Midbrain (tissue), 1 donor: Measurements from ENCODE around the gene F10.
"Not testable (repeated sequence)": the region's sequence is repeated elsewhere in the genome, so short reads cannot be mapped to it uniquely, and the experiment has no call there.

Source experiments
- DNase-seq: peaks from one replicate; lab custom pipeline; 2025; lab: John Stamatoyannopoulos, UW

F10 gene

GRCh38 chr13:113122550-113123225, at the start of gene F10:
F10 (plus strand) TSS chr13:113122799; CDS start chr13:113122856, 57 bp downstream.
- DNase-seq, result no peak

DNA sequence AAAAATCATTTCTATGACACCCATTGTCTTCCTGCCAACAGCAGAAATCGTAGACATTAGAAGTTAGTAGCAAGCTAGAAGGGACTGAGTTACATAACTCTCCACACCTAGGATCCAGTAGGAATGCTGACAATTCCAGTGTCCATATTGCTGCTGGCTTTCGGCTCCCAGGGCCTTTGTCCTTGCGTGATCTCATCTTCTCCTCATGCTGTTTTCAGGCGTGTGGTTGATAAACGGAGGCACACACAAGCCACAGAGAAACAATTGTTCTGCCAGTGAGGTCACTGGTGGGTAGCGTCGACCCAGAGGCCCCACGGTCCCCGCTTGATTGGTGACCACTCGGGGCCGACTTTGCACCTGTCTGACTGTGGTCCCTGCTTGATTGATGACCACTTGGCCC, 48.7 kb upstream of the F10 start:
- DNase-seq, result no peak

- DNase-seq, result no peak
These were observed 48.2 kb upstream of the F10 start for GRCh38 chr13:113074401-113074800.

DNA sequence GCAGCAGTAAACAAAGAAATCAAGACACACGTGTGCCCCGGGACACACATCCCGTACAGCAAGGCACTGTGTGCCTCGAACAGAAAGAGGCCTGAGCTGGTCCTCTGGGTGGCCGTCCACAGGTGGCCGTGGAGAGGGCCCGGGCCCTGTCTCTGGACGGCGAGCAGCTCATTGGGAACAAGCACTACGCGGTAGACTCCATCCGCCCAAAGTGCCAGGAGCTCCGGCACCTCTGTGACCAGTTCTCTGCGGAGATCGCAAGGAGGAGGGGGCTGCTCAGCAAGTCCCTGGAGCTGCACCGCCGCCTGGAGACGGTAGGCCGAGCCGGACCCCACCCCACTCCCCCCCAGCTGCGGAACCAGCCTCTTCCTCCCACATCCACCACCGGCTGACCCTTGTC, 47.7 kb upstream of the F10 start:
- no peak for DNase-seq

DNA sequence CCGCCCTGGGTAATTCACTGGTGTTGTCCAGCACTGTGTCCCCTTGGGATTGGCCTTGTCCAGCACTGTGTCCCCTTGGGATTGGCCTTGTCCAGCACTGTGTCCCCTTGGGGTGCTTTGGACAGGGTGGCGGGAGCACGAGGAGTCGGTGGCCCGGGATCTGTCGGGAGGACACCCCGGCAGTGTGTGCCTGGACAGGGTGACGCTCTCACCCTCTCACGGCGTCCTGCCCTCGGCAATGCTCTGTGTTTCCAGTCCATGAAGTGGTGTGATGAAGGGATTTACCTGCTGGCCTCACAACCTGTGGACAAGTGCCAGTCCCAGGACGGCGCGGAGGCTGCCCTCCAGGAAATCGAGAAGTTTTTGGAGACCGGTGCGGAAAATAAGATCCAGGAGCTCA, 46.9 kb upstream of the F10 start:
- DNase-seq, result no peak

DNA sequence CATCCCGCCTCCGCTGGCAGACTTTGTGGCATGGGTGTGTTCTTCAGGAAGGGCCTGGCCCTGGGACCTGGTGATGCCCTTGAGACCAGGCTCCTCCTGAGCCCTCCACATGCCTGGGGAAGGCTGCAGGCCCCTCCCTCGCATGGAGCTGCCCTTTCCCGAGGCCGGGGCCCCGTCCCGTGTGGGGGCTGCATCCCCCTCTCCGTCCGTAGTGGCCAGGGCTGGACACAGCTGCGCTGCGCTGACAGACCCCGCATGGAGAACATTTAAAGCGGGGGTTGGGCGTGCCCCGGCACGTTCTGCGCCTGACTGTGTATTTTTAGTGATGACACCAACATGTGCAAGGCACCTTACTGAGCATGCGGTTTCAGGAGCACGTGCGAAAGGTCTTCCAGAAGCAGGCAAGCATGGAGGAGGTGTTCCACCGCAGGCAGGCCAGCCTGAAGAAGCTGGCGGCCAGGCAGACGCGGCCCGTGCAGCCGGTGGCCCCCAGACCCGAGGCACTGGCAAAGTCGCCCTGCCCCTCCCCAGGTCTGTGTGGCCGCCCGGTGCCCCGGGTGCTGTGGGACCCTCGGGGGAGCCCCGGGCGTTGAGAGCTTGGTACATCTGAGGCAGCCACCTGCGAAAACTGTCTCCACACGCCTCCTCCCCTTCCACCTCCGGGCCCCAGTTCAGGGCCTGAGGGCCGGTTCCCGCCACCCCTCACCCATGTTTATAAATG, 45.8 kb upstream of the F10 start:
- no peak for DNase-seq

GRCh38 chr13:113077566-113077952, 45.0 kb upstream of the F10 start:
- no peak for DNase-seq

- no peak for DNase-seq
These were observed 44.4 kb upstream of the F10 start for GRCh38 chr13:113077953-113078901.

GRCh38 chr13:113078902-113079780, 43.5 kb upstream of the F10 start:
- DNase-seq, result peak; percentile 36

- DNase-seq, result not testable (repeated sequence)
These were observed 42.9 kb upstream of the F10 start for GRCh38 chr13:113079781-113080080.

GRCh38 chr13:113080361-113080831, 42.2 kb upstream of the F10 start:
- no peak for DNase-seq

DNA sequence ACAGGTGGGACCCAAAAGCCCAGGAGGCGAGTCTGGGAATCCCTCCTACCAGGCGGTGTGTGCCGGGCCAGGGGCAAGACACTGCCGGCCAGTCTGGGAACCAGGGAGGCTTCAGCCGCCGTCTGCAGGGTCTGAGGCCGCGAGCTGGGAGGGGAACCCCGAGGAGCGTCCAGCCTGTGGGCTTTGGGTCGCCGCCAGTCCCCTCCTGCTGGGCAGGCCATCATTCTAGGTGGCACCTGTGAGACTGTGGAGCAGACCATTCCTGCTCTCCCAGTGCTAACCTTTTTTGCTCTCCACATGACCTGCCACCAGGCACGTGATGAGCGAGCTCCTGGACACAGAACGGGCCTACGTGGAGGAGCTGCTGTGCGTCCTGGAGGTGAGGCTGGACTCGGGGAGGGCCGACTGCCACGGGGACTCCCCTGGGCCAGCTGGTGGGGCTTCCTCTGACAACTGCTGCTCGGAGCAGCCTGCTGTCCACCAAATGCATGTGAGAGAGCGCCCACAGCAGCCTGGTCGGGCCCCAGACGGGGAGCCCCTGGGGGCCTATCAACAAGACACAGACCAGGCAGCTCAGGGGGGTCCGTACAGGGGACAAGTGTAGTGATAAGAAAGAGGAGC, 41.6 kb upstream of the F10 start:
- DNase-seq, result no peak

- DNase-seq, result no peak
These were observed 40.2 kb upstream of the F10 start for GRCh38 chr13:113082198-113083021.

GRCh38 chr13:113083022-113083373, 39.6 kb upstream of the F10 start:
- DNase-seq, result no peak

- peak; percentile 77 for DNase-seq
These were observed 39.1 kb upstream of the F10 start for GRCh38 chr13:113083402-113084061.

DNA sequence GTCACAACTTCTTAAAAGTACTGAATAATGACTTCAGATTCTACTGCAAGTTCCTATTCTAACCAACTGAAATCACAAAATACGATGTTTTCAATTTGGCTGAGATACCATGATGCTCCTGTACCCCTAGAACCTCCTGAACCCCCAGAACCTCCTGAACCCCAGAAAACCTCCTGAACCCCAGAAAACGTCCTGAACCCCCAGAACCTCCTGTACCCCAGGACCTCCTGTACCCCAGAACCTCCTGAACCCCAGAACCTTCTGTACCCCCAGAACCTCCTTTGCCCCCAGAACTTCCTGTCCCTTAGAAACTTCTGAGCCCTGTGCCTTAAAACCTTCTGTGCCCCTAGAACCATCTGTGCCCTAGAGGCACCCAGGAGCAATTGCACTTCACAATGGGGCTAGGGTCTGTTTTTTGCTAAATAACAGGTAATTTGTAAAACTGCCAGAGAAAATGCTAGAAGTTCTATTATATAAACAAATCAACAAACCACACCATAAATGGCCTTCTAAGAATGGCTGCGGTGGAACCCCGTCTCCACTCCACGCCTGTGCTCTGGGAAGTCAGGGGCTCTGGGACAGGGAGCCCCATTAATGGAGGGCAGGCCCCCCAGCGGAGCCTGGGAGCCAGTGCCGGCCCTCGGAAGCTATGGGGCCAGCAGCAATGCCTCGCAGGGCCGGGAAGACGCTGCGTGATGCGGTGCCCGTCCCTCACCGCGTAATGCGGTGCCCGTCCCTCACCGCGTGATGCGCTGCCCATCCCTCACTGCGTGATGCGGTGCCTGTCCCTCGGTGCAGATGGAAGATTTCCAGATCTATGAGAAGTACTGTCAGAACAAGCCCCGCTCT, 38.3 kb upstream of the F10 start:
- DNase-seq, result no peak

- DNase-seq, result no peak
These were observed 37.6 kb upstream of the F10 start for GRCh38 chr13:113084943-113085540.

DNA sequence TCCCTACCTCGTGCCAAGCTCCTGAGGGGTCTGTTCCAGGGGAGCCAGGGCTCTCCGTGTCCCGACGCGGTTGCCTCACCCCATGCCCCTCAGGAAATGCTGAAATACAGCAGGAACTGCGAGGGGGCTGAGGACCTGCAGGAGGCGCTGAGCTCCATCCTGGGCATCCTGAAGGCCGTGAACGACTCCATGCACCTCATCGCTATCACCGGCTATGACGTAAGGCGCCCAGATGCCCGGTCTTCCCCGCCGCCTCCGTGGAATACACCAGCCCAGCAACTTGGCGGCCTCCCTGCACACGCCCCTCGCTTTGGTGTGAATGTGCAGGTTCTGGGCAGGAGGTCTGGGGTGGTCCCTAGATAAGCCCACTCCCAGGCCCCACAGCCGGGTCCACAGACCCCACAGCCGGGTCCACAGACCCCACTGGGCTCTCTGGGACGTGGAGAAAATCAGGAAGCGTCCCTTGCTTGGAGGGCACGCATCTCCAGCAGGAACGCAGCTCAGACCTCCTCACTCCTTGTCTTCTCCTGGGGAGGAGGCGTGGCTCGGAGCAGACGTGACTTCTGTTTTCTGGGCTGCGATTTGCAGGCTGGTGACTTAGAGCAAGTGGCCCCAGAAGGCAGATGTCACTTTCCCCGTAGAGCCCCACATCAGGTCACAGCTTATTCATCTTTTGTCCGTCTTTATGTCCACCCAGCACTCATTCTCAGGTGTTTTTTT, 36.4 kb upstream of the F10 start:
- no peak for DNase-seq
